Measurements from ENCODE around the gene ABL1.
A peak's percentile ranks its signal among the peaks of the same experiment; 100 is the strongest.

ABL1 gene

GRCh38 chr9:130920762-130921299 is 85.8 kb downstream of the ABL1 start:
- DNase-seq: no peak

GRCh38 chr9:130921300-130921988 is 86.4 kb downstream of the ABL1 start:
- DNase-seq: no peak

- DNase-seq: no peak
These were observed 87.2 kb downstream of the ABL1 start for GRCh38 chr9:130921989-130922892.

- DNase-seq: no peak
These were observed 88.0 kb downstream of the ABL1 start for GRCh38 chr9:130922893-130923610.

- no peak for DNase-seq
These were observed 88.8 kb downstream of the ABL1 start for GRCh38 chr9:130923611-130924447.

- no peak for DNase-seq
These were observed 89.4 kb downstream of the ABL1 start for GRCh38 chr9:130924448-130924788.

- DNase-seq: no peak
These were observed 90.1 kb downstream of the ABL1 start for GRCh38 chr9:130925050-130925678.

GRCh38 chr9:130927338-130927737 is 92.3 kb downstream of the ABL1 start:
- no peak for DNase-seq

GRCh38 chr9:130927995-130928900 is 93.2 kb downstream of the ABL1 start:
- no peak for DNase-seq

GRCh38 chr9:130929571-130930038 is 94.6 kb downstream of the ABL1 start:
- DNase-seq: no peak

- DNase-seq: no peak
These were observed 95.2 kb downstream of the ABL1 start for GRCh38 chr9:130930132-130930803.

GRCh38 chr9:130930804-130931349 is 95.8 kb downstream of the ABL1 start:
- DNase-seq: no peak

- DNase-seq: no peak
These were observed 96.6 kb downstream of the ABL1 start for GRCh38 chr9:130931508-130932254.

- DNase-seq: peak; percentile 35
These were observed 97.4 kb downstream of the ABL1 start for GRCh38 chr9:130932255-130933079.

- DNase-seq: no peak
These were observed 98.3 kb downstream of the ABL1 start for GRCh38 chr9:130933114-130934046.

GRCh38 chr9:130934246-130934645 is 99.2 kb downstream of the ABL1 start:
- DNase-seq: no peak
